Stimulated activated naive CD8-positive, alpha-beta T cell treated with anti-CD3 and anti-CD28 coated beads, Interleukin-15, Interleukin-2, amounts not matched to agents 100 U/mL and 50 U/mL, for 24 hours (primary cell): ENCODE measurements around the gene SELENOI.
A peak's percentile ranks its signal among the peaks of the same experiment; 100 is the strongest.
"Not testable (repeated sequence)": the region's sequence is repeated elsewhere in the genome, so short reads cannot be mapped to it uniquely, and the experiment has no call there.

Experiments used
- ATAC-seq: fragments of 150-1000 bp; cut with Tn5 transposase; one replicate; pipeline ENCODE4 v1.10.0; 2021
- DNase-seq: peaks from one replicate; pipeline ENCODE4 v3.0.0; 2021

SELENOI gene, protein sequence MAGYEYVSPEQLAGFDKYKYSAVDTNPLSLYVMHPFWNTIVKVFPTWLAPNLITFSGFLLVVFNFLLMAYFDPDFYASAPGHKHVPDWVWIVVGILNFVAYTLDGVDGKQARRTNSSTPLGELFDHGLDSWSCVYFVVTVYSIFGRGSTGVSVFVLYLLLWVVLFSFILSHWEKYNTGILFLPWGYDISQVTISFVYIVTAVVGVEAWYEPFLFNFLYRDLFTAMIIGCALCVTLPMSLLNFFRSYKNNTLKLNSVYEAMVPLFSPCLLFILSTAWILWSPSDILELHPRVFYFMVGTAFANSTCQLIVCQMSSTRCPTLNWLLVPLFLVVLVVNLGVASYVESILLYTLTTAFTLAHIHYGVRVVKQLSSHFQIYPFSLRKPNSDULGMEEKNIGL

DNA sequence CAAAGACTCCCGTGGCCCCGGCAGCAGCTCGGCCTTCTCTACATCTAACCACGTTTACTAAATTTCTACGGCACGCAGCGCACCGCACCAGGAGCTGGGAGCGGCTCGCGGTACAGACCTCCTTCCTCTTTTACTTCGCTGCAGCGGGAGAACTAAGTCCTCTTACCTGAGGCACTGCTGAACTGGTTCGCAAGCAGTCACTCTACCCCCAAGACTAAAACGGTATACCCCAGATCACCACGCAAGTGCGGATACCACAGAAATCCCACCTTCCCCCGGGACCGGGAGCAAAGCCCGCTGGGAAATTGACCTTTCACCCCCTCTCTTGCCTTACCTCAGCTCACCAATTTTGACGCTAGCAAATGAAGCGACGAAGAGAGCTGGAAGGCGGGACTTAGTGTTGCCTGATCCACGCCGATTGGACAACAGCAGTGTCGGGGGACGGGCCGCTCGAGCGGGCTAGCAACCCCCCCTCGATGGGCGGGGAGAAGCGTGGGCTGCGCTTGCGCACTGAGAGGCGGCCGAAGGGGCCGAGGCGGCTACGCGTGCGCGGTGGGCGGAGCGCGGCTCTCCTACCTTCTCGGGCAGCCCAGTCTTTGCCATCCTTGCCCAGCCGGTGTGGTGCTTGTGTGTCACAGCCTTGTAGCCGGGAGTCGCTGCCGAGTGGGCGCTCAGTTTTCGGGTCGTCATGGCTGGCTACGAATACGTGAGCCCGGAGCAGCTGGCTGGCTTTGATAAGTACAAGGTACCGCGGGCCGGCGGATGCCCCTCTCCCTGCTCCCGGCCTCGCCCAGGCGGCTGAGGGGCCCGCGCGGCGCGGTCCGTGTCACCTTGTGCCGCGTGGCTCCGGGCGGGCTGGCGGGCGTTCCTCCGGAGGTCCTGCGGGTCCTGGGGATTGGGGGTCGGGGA is at the start of gene SELENOI:
TSS of gene SELENOI (plus strand) at position 599 of the 909 bp plus-strand sequence. CDS start at position 689, 90 bp downstream.
- DNase-seq, result peak; percentile 100
- peak; percentile 97 for ATAC-seq

DNA sequence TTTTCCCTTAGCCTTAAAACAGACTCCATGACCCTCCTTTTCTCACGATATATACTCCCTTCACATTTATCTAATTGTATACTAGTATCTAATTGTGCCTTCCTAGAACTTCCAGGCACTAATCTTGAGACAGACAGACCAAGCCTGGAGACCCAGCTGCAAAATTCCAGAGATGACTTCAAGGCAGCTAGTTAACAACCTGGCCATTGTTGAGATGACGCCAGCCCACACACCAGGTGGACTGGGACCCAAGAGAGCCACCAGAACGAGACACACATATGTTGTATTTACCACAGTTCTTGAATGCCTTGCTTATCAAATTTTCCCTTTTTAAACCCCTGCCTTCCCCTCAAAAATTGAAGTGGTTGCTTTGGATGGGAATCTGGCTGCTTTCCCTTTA is 48.9 kb upstream of the SELENOI start:
- ATAC-seq, result no peak
- DNase-seq, result no peak

DNA sequence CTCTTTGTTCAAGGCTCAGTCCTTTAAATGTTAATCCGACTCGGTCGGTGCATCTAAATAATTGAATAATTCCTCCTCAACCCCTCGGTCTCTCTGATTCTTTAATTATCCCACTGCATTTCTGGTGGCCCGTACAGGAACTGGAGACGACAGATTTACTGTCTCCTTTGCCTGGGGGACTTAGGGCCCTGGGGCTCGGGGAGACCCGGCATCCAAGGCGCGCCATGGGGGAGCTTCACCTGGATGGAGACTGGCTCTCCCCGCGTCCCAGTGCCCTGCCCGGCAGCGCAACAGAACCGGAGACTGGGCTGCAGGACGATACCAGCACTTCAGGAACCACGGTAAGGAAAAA is 47.7 kb upstream of the SELENOI start:
- no peak for ATAC-seq
- peak; percentile 8 for DNase-seq

DNA sequence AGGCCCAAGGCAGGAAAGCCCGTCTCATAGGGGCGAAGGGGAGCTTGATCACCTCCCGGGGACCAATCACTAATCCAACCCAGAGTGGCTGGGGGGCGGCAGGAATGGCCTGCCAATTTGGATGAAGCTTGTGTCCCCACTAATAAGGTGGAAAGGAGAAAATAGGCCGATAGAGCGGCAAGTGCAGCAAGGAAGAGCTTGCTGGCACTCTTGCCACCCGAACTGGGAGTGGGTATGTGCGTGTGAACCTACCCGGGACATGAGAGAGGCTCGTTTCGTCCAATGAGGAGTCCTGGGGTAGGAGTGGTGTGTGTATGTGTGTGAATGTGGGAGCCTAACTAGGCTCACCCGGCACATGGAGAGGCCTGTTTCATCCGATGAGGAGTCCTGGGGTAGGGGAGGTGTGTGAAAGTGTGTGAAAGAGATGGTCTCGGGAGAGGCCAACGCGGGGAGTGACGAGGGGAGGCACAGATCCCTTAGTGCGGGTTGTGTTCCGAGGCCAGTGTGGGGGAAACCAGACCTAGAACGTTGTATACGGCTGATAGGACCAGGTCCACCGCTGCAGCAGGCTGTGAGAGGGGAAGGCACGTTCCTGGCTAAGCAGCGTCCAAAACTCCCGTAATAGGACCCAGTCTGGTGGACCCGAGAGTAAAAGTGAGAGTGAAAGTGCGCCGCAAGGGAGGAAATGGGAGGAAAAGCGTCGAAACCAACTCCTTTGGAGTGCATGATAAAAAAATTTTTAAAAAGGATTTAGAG is 47.1 kb upstream of the SELENOI start:
- ATAC-seq (peak; percentile 65), DNase-seq (peak; percentile 46)

DNA sequence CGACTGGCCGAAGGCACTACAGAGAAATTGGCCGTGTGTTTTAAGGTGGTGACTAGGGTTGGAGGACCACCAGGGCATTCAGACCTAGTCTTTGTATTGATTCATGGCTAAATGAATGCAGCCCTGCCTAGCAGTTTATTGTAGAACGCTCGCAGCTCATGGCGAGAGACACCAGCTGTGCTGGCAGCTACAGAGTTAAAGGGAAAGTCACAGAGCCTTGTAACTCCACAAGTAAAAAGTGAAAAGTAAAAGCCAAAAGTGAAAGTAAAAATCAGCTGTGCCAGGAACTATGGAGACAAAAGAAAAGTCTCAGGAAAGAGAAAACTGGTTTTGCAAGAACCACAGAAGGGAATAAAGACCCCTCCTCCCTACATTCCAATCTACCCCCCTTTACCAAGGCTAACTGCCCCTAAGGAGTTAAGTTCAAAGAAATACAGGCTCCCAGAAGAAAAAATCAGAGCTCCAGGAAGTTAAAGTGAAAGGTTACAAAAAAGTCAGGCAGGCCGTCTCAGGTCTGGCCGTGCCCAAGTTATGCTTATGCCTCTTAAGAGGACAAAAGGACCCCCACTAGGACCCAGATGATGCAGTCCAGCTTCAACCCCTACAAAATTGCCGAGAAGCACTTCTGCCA is 46.4 kb upstream of the SELENOI start:
- peak; percentile 26 for ATAC-seq

DNA sequence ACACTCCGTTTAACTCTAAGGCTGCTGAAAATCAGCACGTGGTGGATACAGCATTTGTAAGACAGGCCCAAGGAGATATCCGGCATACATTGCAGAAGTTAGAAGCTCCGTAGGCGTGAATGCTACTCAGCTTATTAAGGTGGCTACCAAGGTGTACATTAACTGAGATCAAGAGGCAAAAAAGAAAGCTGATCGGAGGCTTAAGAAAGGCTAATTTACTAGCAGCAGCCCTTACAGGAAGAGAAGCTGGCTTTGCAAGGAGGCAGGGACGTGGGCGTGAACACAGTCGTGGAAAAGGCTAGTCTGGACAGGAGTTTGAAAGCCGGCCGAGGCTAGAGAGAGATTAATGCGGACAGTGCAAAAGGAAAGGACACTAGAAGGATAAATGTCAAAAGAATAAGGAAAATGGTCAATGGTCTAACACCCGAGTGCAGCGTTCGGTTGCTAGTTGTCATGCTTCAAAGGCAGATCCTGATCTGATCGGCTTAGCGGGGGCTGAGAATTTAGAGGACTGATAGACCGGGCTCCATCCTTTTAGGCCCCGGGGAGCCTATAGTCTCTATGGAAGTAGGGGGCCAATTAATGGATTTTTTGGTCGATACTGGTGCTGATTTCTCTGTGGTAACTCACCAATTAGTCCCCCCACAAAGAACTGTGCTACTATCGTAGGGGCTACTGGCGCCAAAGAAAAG is 45.6 kb upstream of the SELENOI start:
- ATAC-seq (no peak), DNase-seq (peak; percentile 19)

More for the DNA sequence above, 46.4 kb upstream of the SELENOI start:
- peak; percentile 30 for DNase-seq

DNA sequence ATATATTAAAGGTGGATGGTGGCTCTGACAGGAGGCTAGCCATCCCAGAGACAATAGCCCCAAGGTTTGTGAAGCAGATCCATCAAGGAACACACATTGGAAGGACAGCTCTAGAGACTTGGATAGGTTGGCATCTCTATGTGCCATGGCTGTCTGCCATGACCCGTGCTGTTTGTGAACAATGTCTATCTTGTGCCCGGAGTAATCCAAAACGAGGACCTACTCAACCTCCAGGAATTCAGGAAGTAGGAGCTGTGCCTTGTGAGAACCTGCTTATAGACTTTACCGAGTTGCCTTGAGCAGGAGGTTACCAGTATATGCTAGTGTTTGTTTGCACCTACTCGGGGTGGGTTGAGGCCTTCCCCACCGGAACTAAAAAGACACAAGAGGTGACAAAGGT is 43.1 kb upstream of the SELENOI start:
- DNase-seq, result no peak
- no peak for ATAC-seq

DNA sequence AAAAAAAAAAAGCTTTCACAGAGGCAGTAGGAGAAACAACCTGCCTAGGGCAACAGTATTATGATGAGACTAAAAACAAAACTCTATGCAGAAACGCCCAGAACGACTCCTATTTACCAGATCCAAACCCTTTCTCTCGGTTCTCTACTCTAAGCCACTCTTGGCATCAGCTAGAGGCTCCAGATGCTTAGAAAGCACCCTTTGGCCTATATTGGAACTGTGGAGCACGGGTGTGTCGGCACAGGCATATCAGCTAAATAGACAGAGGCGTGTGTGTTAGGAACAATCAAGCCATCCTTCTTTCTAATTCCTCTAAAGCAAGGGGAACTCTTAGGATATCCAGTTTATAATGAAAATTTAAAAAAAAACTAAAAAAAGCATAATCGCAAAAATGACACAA is 40.8 kb upstream of the SELENOI start:
- DNase-seq, ATAC-seq: not testable (repeated sequence)

DNA sequence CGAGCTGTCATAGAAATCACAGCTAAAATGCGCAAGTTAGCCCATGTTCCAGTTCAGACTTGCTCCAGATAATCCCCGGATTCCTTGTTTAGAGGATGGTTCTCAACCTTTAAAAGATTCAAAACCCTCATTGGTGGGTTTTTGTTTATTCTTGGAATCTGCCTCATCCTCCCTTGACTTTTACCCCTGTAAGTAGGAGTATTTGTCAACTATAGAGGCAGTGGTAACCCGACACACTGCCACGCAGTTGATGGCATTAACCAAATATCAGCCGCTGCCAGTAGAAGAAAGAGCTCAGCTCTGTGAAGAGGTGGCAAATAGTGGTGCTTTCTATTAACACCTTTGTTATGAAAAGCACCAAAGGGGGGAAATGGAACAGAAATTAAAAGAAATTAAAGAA is 40.4 kb upstream of the SELENOI start:
- DNase-seq (no peak), ATAC-seq (no peak)

DNA sequence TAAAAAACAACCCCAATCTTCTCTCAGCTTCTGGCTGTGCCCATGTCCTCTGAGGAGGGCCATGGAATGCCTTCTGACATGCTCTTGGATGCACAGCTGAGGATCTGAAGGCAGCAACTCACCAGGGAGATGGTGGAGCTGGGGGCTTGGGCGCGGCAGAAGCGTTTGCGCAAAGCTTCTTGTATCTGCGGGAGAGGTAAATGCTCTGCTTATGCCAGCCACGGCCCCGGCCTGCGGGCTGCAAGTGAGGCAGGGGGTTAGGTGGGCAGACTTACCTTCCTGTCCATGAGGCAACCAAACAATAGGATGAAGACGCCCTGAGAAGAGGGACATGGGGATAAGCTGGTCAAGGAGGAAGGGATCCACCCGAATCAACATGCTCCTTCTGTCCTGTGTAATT is 36.0 kb upstream of the SELENOI start:
- DNase-seq, result no peak
- ATAC-seq, result no peak

DNA sequence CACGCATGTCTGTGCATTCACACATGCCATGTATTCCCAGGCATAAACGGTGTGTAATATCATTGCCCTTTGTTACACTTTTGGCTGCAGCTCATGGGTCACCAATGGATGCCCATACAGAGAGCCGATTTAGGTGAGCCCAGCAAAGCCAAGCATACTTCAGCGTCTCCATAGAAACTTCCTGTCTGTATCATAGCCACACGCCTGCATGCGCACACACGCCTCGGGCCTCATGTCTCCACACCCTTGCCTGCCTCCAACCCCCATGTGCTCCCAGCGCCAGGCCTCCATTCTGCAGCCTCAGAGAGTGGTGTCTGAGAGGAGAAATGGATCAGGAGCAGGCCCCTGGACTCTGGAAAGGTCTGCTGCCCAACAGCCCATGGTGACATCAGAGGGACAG is 33.5 kb upstream of the SELENOI start:
- ATAC-seq (no peak), DNase-seq (no peak)

DNA sequence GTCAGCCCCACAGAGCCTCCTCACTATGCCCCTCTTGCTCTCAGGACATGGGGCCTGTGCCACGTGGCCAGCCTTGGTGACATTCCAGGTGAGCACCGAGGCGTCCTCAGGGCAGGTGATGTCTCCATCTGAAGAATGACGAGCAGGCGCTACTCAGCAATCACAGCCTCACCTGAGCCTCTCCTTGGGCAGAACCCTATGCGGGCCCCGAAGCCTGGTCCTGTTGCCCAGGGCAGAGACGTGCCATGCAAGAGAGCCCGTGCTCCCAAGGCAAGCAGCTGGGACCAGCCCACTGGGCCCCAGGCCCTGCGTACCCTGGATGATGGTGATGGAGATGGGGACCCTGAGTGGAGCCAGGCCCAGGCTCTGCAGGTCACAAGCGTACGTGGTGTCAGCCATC is 32.5 kb upstream of the SELENOI start:
- ATAC-seq (no peak), DNase-seq (no peak)

DNA sequence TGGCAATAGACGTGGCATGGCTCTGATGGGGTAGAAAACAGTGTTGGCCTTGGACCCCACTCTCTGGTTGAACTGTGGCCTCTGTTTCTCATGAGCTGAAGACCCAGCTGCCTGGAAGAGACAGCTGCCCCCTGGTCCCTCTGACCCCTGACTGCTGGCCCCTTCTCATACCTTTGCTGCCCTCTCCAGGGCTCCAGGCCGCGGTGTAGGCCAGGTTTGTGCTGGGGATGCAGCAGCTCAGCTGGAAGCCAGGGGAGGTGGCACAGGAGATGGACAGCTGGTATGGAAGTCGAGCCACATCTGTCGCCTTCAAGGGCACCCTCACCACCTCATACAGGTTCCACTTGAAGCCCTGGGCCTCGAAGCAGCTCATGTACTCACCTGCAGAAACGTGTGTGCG is 31.7 kb upstream of the SELENOI start:
- ATAC-seq (no peak), DNase-seq (no peak)

DNA sequence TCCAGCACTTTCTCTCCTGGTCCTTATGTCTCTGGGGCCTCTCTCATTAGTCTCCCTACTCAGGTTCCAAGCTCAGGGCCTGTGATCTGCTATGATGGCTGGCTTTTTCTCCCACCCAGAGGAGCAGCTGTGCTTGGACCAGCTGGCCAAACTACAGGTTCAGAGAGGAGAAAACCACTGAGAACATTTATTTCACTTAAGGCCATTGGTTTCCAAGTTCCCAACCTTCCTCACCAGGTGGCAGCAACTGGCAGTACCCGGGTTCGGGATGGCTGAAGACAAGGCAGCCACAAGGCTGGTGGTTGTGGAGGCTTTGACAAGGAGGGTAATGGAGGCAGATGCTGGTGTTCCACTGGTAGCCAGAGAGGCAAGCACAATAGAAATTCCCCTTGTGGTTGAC is 29.9 kb upstream of the SELENOI start:
- DNase-seq, result no peak
- ATAC-seq, result no peak

DNA sequence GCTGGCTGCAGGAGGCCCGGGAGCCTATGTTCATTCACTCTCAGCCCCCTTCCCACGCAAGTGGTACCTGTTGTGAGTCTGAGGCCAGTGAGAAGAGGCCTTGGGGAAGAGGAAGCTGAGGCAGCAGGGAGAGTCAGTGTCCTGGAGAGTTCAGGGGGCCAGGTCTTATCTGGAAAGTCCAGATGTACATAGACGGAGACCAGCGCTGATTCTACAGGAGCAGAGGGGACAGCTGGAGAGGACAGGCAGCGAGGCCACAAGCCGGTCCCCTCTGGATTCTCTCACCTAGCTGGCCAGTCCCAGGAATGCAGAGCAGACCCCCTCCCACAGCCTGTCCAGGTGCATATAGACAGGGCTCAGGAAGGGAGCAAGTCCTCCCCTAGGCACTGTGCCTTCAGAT is 29.1 kb upstream of the SELENOI start:
- DNase-seq, result no peak
- ATAC-seq, result no peak

DNA sequence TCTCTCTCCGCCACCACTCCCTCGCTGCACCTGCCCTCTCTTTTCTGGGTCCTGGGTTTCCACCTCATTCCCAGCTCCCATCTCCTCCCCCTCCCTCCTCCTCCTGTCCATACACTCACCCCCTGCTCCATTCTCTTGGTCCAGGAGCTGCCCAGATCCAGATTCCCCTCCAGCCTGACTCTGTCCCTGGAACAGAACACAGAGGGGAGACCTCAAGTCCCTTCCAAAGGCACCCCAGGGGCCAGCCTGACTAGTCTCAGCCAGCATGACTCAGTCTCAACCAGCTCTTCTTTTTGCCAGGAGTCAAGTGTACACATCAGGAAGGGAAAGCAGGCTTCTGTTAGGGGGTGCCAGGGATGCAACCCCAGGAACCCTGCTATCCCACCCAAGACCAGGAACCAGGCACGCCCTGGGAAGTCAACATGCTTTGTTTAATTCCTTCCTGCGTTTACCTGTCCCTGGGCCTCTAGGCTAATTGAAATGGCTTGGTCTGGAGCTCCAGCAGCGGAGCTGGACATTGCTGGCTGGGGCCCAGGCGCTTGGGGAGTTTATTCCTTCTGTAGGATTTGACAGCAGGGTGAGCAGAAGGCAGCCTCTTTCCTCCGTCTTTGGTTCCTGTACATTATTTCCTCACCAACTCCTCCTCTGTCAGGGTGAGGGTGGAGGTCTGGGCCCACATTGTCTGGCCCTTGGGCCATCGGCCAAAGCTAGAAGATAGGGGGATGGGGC is 28.4 kb upstream of the SELENOI start:
- DNase-seq (no peak), ATAC-seq (no peak)

DNA sequence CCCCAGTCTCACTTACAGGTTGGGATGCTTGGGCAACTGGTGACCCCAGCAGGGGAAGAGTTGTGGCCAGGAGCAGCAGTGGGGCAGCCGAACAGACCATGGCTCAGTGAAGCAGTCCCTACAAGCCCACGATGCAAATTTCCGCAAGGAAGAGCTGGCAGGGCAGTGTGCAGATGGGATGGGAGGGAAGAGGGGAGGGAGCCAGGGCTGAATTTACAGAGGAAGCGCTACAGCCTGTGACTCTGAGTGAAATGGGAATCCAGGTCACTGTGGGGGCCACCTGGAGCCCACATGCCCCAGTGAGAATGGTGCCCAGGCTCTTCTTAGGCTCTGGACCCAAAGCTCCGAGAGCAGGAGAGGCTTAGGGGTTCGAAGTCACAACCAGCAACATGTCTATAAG is 27.0 kb upstream of the SELENOI start:
- ATAC-seq, result no peak
- no peak for DNase-seq

DNA sequence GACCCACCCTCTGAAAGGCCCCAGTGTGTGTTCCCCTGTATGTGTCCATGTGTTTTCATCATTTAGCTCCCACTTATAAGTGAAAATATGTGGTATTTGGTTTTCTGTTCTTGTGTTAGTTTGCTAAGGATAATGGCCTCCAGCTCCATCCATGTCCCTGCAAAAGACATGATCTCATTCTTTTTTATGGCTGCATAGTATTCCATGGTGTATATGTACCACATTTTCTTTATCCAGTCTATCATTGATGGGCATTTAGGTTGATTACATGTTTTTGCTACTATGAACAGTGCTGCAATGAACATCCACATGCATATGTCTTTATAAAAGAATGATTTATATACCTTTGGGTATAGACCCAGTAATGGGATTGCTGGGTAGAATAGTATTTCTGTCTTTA is 21.5 kb upstream of the SELENOI start:
- ATAC-seq, DNase-seq: not testable (repeated sequence)

DNA sequence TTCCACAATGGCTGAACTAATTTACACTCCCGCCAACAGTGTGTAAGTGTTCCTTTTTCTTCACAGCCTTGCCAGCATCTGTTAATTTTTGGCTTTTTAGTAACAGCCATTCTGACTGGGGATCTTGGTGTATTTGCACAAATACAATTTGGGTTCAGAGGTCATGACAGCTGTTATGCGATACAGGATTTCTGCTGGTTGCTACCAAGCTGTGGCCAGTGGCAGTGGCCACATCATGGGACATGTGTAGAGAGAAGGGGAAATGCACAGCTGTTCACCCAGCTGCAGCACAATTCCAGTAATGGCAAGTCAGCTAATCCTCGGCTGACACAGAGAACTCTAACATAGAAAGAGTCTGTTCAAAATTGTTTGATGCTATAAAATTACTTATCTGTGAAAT is 21.0 kb upstream of the SELENOI start:
- DNase-seq, result no peak
- no peak for ATAC-seq

DNA sequence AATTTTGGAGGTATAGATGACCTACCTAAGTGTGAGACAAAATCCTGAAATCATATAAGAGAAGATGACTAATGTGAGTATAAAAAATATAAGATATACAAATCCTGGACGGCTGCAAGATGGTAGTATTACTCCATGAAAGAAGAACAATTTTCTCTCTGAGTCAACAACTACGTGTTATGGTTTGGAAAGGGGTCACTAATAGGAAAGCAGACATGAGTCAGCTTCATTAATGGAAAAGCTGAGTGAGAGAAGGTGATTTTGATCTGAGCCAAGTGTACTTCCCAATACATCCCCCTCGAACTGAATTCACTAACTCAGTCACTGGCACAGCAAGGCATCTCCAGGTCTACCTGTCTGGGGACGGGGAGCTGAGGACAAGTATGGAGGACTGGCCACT is 20.1 kb upstream of the SELENOI start:
- ATAC-seq (no peak), DNase-seq (no peak)

DNA sequence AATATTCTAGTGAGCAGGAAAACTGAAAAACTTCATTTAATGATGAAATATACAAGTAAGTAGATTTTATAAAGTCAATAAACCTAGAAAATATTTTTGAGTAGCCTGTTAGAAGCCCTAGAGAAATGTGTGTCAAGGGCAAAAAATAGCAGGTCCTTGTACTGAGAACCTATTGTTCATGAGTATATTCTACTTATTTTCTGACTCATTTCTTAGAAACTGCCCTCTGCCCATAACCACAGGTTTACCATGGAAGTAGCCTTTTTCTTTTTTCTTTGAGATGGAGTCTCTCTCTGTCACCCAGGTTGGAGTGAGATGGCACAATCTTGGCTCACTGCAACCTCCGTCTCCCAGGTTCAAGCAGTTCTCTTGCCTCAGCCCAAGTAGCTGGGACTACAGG is 19.4 kb upstream of the SELENOI start:
- DNase-seq (no peak), ATAC-seq (no peak)
